Measurements from ENCODE around the gene PLS3. TPM values are rescaled to one million over a fixed set of nuclear protein-coding genes. Genes with fewer than 3 reads are reported as not detected.
"Not testable (repeated sequence)": the region's sequence is repeated elsewhere in the genome, so short reads cannot be mapped to it uniquely, and the experiment has no call there.

Gene PLS3
- total and polyA plus RNA-seq, 5 experiments from 2014 or later = not detected

- Mint-ChIP-seq H3K4me3 (no peak overlapping the region), H3K27me3 (no peaks in the 10 kb centered on the region), H3K27ac (no peak overlapping the region), H3K36me3 (no peaks in the 10 kb centered on the region), H3K4me1 (no peaks in the 10 kb centered on the region), H3K9me3 (no peaks in the 10 kb centered on the region)
- no peak for DNase-seq
- no peak for ATAC-seq
- POLR2A ChIA-PET = no interaction called here
Measured at GRCh38 chrX:115642311-115642710, 81.3 kb downstream of the PLS3 start.

DNA sequence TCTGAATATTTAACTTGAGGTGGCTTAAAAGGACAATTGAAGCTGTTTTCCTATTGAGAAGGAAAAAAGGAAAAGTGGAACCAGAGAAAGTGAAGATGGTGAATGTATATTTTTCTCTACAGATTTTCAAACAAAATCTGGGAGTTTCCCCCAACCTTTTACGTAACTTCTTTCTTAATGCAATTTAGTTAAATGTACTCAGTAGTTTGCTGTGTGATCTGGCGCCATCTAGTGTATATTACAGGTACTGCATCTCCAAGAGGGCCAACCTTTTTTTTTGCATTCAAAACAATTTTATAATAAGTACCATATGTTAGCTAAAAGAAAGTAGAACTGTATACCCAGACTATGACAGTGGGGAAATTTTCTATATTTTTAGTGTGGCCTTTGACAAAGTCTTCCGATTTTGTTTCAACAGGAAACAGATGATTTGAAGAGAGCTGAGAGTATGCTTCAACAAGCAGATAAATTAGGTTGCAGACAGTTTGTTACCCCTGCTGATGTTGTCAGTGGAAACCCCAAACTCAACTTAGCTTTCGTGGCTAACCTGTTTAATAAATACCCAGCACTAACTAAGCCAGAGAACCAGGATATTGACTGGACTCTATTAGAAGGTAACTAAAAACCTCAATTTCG lies 82.0 kb downstream of the PLS3 start:
- no peaks in the 10 kb centered on the region for H3K9me3 Mint-ChIP-seq
- no peaks in the 10 kb centered on the region for H3K4me1 Mint-ChIP-seq

DNA sequence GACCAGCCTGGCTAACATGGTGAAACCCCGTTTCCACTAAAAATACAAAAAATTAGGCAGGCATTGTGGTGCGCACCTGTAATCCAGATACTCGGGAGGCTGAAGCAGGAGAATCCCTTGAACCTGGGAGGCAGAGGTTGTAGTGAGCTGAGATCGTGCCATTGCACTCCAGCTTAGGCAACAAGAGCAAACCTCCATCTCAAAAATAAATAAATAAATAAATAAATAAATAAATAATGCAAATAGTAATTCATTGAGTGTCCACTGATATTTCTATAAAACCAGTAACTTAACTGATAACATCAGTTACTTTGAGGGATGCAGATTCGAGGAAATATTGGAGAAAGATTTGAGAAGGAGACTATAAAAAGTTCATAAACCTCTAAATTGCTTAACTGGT lies 83.4 kb downstream of the PLS3 start:
- H3K9me3 Mint-ChIP-seq, H3K27me3 Mint-ChIP-seq, ATAC-seq, H3K4me3 Mint-ChIP-seq, H3K4me1 Mint-ChIP-seq, H3K36me3 Mint-ChIP-seq, DNase-seq, POLR2A ChIA-PET, H3K27ac Mint-ChIP-seq: not testable (repeated sequence)

More for the DNA sequence above, 82.0 kb downstream of the PLS3 start:
- H3K27me3 Mint-ChIP-seq = no peaks in the 10 kb centered on the region
- ATAC-seq = no peak
- no peaks in the 10 kb centered on the region for H3K36me3 Mint-ChIP-seq
- DNase-seq = peak in 5 of 10 donors; percentile 2 to 50 (median 43)
- POLR2A ChIA-PET = interaction anchor here (0.6 kb wide), 1 partner anchor 68 kb away, joined by 3 read pairs; no protein-coding TSS in a partner anchor
- H3K4me3 Mint-ChIP-seq = no peak overlapping the region
- H3K27ac Mint-ChIP-seq = no peak overlapping the region

DNA sequence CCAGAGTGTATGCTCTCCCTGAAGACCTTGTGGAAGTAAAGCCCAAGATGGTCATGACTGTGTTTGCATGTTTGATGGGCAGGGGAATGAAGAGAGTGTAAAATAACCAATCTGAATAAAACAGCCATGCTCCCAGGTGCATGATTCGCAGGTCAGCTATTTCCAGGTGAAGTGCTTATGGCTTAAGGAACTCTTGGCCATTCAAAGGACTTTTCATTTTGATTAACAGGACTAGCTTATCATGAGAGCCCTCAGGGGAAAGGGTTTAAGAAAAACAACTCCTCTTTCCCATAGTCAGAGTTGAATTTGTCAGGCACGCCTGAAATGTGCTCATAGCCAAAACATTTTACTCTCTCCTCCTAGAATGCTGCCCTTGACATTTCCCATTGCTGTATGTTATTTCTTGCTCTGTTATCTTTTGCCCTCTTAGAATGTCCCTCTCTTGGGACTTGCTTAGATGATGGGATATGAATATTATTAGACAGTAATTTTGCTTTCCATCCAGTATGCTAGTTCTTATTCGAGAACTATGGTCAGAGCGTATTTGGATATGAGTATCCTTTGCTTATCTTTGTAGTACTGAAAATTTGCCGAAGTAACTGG lies 88.6 kb downstream of the PLS3 start:
- no peak for DNase-seq
- no peak for ATAC-seq
- H3K27me3 Mint-ChIP-seq = no peaks in the 10 kb centered on the region
- no peaks in the 10 kb centered on the region for H3K4me1 Mint-ChIP-seq
- POLR2A ChIA-PET = no interaction called here
- H3K4me3 Mint-ChIP-seq = no peak overlapping the region
- H3K36me3 Mint-ChIP-seq = no peaks in the 10 kb centered on the region
- H3K27ac Mint-ChIP-seq = no peak overlapping the region
- no peaks in the 10 kb centered on the region for H3K9me3 Mint-ChIP-seq

DNA sequence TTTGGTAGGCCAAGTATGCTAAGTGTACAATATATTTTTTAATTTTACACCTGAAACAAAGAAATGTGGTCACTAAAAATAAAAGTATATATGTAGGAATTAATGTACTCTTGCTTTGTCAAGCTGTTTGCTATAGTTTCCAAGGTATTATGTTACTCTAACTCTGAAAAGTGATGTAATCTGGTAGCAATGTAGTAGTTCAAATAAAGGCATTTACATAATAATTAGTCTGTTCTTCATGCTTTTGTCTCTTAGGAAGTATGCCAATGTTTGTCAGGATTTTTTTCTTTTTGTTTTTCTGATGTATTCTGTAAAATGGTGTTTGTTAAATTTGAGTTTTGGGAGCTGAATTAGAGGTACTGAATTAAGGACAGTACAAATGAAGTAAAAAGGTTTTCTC lies 89.5 kb downstream of the PLS3 start:
- Mint-ChIP-seq H3K27me3 (no peaks in the 10 kb centered on the region), H3K4me3 (no peak overlapping the region), H3K9me3 (no peaks in the 10 kb centered on the region), H3K36me3 (no peaks in the 10 kb centered on the region), H3K4me1 (no peaks in the 10 kb centered on the region), H3K27ac (no peak overlapping the region)
- POLR2A ChIA-PET = no interaction called here
- DNase-seq (no peak), ATAC-seq (no peak)

DNA sequence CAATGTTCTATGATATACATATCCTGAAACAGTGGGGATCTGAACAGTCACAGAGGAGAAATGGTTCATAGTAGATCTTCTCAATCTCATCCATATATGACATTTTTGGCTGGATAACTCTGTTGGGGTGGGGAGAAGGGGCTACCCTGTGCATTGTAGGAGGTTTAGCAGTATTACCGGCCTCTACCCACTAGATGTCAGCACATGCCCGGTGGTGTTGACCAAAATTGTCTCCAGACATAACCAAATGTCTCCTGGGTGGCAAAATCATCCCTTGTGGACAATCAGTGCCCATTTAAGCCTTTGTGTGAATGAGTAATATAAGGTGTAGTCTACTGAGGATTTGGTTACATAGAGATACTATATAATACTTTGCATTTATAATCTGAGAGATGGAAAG lies 89.9 kb downstream of the PLS3 start:
- Mint-ChIP-seq H3K27me3 (no peaks in the 10 kb centered on the region), H3K36me3 (no peaks in the 10 kb centered on the region), H3K4me1 (no peaks in the 10 kb centered on the region), H3K27ac (no peak overlapping the region), H3K9me3 (no peaks in the 10 kb centered on the region), H3K4me3 (no peak overlapping the region)
- POLR2A ChIA-PET = no interaction called here
- DNase-seq = peak in 4 of 10 donors; percentile 0 to 16 (median 8)
- ATAC-seq = no peak

- POLR2A ChIA-PET = no interaction called here
- no peaks in the 10 kb centered on the region for H3K9me3 Mint-ChIP-seq
- H3K4me3 Mint-ChIP-seq = no peak overlapping the region
- H3K27ac Mint-ChIP-seq = no peak overlapping the region
- H3K36me3 Mint-ChIP-seq = no peaks in the 10 kb centered on the region
- H3K4me1 Mint-ChIP-seq = no peaks in the 10 kb centered on the region
- ATAC-seq (no peak), DNase-seq (no peak)
- H3K27me3 Mint-ChIP-seq = no peaks in the 10 kb centered on the region
Measured at GRCh38 chrX:115652221-115652620, 91.2 kb downstream of the PLS3 start.

GRCh38 chrX:115665122-115665521 lies 104.1 kb downstream of the PLS3 start:
- no peak for DNase-seq
- Mint-ChIP-seq H3K4me3 (no peak overlapping the region), H3K36me3 (no peaks in the 10 kb centered on the region), H3K4me1 (no peaks in the 10 kb centered on the region), H3K27ac (no peak overlapping the region), H3K9me3 (peaks cover 0 to 4% (median 0%) of the 10 kb centered on the region in 9 donors), H3K27me3 (no peaks in the 10 kb centered on the region)
- no peak for ATAC-seq
- POLR2A ChIA-PET = no interaction called here

DNA sequence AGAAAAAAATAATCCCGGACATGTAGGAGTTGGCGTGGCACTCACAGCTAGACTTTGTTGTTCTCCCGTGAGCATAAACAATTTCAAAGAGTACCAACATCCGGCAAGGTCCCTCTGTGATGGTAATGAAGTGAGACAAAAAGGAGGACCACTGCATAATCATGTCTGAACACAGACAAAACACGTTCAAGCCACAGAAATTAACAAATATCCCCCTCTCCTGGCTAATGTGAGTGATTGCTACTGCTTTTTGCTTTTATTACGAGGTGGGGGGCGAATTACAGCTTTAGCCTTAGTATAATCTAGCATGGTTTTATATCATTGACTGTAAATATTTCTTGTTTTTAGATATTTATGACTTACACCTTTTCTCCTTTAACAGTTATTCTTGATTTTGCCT lies 118.5 kb downstream of the PLS3 start:
- DNase-seq (no peak), ATAC-seq (no peak)
- no peak overlapping the region for H3K27ac Mint-ChIP-seq
- H3K9me3 Mint-ChIP-seq = no peaks in the 10 kb centered on the region
- no peaks in the 10 kb centered on the region for H3K4me1 Mint-ChIP-seq
- H3K4me3 Mint-ChIP-seq = no peak overlapping the region
- H3K36me3 Mint-ChIP-seq = no peaks in the 10 kb centered on the region
- H3K27me3 Mint-ChIP-seq = no peaks in the 10 kb centered on the region
- POLR2A ChIA-PET = no interaction called here

DNA sequence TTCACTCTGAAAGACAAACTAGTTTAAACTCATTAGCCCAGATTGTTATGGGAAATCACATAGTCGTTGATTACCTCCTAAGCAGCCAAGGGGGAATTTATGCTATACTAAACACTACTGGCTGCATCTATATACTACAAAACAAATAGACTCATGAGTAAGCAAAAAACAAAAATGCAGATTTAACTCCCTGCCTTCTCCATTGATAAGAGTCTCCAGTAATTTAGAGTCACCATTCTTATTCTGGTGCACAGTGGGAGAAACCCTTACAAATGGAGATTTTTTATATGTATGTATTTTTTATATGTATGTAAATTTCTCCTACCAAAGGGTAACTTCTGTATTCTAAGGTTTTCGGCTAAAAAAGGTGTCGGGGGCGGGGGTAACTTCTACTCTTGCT lies 126.6 kb downstream of the PLS3 start:
- Mint-ChIP-seq H3K4me1 (no peaks in the 10 kb centered on the region), H3K36me3 (no peaks in the 10 kb centered on the region), H3K9me3 (no peaks in the 10 kb centered on the region), H3K4me3 (no peak overlapping the region), H3K27ac (no peak overlapping the region), H3K27me3 (no peaks in the 10 kb centered on the region)
- POLR2A ChIA-PET = no interaction called here
- no peak for DNase-seq
- no peak for ATAC-seq

DNA sequence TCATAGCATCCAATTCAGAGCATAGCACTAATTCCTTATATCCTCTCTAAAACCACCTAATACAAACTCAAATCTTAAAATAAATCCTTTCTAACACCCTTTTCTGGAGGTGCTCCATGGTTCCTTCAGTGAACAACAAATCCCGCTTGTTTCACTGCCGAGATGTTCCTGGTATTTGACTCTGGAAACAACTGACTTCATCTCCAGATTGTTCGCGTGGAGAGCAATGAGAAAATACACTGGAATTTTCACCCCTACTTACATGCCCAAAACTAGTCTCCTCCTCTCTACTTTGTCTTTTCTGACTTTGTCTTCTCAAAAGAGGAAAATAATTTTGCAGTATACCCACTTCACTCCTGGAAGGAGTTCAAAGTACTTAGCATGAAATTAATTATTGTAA lies 129.0 kb downstream of the PLS3 start:
- POLR2A ChIA-PET = no interaction called here
- Mint-ChIP-seq H3K36me3 (no peaks in the 10 kb centered on the region), H3K4me3 (no peak overlapping the region), H3K27me3 (no peaks in the 10 kb centered on the region), H3K27ac (no peak overlapping the region), H3K4me1 (no peaks in the 10 kb centered on the region), H3K9me3 (no peaks in the 10 kb centered on the region)
- ATAC-seq = no peak
- no peak for DNase-seq

DNA sequence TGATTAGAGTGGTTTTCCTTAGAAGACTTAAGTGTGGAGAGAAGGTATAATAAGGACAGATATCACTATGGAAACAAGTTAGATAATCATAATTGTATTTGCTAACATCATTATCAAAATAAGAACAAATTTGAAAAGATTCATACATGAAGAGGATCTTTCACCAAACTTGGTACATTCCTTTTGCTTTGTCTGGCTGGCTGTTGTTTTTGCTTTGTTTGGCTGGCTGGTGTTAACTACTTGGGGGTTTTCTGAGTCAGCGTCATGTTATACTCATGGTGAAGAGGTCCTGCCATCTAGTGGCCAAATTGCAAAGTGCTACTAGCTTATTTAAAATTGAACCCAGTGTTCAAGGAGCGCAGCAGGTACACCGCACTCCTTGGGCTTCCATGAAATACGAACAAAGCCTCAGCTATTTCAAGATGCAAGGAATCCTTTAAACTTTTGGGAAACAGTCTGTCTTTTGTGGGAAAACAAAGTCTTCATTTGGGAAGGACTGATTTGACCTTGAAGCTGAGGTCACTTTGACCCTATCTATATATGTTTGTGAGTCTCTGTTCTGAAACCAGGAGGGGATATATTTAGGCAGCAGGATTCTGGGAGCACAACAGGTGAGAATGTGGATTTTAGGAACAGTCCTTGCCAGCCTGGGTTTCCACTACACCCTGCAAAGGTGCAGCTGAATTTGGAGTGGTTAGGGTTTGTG lies 129.7 kb downstream of the PLS3 start:
- Mint-ChIP-seq H3K4me1 (no peaks in the 10 kb centered on the region), H3K4me3 (no peak overlapping the region), H3K27ac (no peak overlapping the region), H3K27me3 (no peaks in the 10 kb centered on the region), H3K9me3 (no peaks in the 10 kb centered on the region), H3K36me3 (no peaks in the 10 kb centered on the region)
- ATAC-seq (peak in 1 of 2 donors; percentile 41), DNase-seq (peak in 6 of 10 donors; percentile 1 to 40 (median 14))
- POLR2A ChIA-PET = no interaction called here

DNA sequence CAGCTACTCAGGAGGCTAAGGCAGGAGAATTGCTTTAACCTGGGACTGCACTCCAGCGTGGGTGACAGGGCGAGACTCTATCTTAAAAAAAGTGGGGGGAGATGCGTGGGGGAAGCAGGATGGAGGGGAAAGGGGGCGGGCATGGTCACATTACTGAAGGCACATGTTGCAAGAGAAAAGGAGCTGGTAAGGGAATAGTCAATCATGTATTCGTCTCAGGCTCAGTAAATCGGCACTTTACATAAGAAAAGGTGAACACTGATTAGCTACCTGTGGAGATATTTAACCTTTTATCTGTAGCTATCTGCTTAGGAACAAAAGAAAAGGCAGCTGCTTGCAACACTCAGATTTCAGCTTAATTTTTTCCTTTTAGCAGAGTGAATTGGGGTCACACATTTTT lies 132.5 kb downstream of the PLS3 start:
- no peak overlapping the region for H3K27ac Mint-ChIP-seq

DNA sequence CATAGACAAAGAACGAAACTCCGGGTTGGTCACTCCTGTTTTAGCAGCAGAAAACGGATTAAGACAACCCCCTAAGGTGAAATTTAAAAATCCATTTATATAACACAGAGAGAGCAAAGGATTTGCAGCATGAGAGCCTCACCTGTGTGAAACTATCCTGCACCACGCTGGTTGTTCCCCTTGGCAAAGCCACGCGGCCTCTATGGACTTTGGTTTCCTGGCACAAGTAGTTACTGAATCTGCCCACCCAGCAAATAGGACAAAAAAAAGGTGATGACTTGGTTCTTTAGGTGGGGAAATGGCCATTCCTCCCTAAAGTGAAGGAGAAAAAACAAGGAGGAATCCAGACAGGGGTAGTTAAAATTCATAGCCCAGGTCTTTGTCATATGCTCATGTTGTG lies 133.1 kb downstream of the PLS3 start:
- POLR2A ChIA-PET = no interaction called here
- H3K27me3 Mint-ChIP-seq = no peaks in the 10 kb centered on the region
- no peak overlapping the region for H3K4me3 Mint-ChIP-seq
- no peak for ATAC-seq
- H3K36me3 Mint-ChIP-seq = no peaks in the 10 kb centered on the region
- H3K9me3 Mint-ChIP-seq = no peaks in the 10 kb centered on the region
- no peaks in the 10 kb centered on the region for H3K4me1 Mint-ChIP-seq
- H3K27ac Mint-ChIP-seq = no peak overlapping the region
- DNase-seq = no peak

More for the DNA sequence above, 132.5 kb downstream of the PLS3 start:
- no peaks in the 10 kb centered on the region for H3K36me3 Mint-ChIP-seq
- POLR2A ChIA-PET = no interaction called here
- H3K9me3 Mint-ChIP-seq = no peaks in the 10 kb centered on the region
- H3K27me3 Mint-ChIP-seq = no peaks in the 10 kb centered on the region
- DNase-seq = no peak
- no peak overlapping the region for H3K4me3 Mint-ChIP-seq
- ATAC-seq = no peak
- no peaks in the 10 kb centered on the region for H3K4me1 Mint-ChIP-seq

Measured in naive thymus-derived CD8-positive, alpha-beta T cell (primary cell).